ENCODE measurements around the gene CAPS. TPM values are rescaled to one million over a fixed set of nuclear protein-coding genes. Genes with fewer than 3 reads are reported as not detected.

The CAPS gene
- total RNA-seq, 2 donors from 2014 or later = 9.3 to 15.0 TPM

GRCh38 chr19:5931251-5931650 lies 17.2 kb downstream of the CAPS start:
- Histone ChIP-seq H3K36me3 (no peaks in the 10 kb centered on the region), H3K4me1 (no peaks in the 10 kb centered on the region)

GRCh38 chr19:5932146-5932545 lies 18.1 kb downstream of the CAPS start:
- no peak for DNase-seq
- no peak overlapping the region for H3K9ac ChIP-seq (ENCODE audit: low read depth in 2 of 2, low read length in 2 of 2)
- intact Hi-C loops (cut with DNase I) = no loop called here
- no peak overlapping the region for H3K27ac ChIP-seq
- no peaks in the 10 kb centered on the region for H3K4me1 ChIP-seq
- TF ChIP-seq CTCF (IDR thresholded peaks at IDR 0.05) = no peak
- no peaks in the 10 kb centered on the region for H3K9me3 ChIP-seq
- H3K4me3 ChIP-seq = no peak overlapping the region
- no peaks in the 10 kb centered on the region for H3K27me3 ChIP-seq
- H3K36me3 ChIP-seq = no peaks in the 10 kb centered on the region

More at GRCh38 chr19:5931251-5931650, 17.2 kb downstream of the CAPS start:
- no peak overlapping the region for H3K4me3 ChIP-seq
- no peak overlapping the region for H3K27ac ChIP-seq
- H3K9ac ChIP-seq (ENCODE audit: low read depth in 2 of 2, low read length in 2 of 2) = no peak overlapping the region
- no peak for DNase-seq
- intact Hi-C loops (cut with DNase I) = no loop called here
- no peaks in the 10 kb centered on the region for H3K9me3 ChIP-seq
- TF ChIP-seq CTCF (IDR thresholded peaks at IDR 0.05) = no peak
- no peaks in the 10 kb centered on the region for H3K27me3 ChIP-seq

- Histone ChIP-seq H3K4me3 (no peak overlapping the region), H3K36me3 (no peaks in the 10 kb centered on the region), H3K4me1 (no peaks in the 10 kb centered on the region), H3K27me3 (no peaks in the 10 kb centered on the region), H3K9ac (ENCODE audit: low read depth in 2 of 2, low read length in 2 of 2) (no peak overlapping the region), H3K27ac (no peak overlapping the region), H3K9me3 (no peaks in the 10 kb centered on the region)
- intact Hi-C loops (cut with DNase I) = no loop called here
- TF ChIP-seq CTCF (IDR thresholded peaks at IDR 0.05) = no peak
- no peak for DNase-seq
Measured at GRCh38 chr19:5932609-5933262, 18.7 kb downstream of the CAPS start.

DNA sequence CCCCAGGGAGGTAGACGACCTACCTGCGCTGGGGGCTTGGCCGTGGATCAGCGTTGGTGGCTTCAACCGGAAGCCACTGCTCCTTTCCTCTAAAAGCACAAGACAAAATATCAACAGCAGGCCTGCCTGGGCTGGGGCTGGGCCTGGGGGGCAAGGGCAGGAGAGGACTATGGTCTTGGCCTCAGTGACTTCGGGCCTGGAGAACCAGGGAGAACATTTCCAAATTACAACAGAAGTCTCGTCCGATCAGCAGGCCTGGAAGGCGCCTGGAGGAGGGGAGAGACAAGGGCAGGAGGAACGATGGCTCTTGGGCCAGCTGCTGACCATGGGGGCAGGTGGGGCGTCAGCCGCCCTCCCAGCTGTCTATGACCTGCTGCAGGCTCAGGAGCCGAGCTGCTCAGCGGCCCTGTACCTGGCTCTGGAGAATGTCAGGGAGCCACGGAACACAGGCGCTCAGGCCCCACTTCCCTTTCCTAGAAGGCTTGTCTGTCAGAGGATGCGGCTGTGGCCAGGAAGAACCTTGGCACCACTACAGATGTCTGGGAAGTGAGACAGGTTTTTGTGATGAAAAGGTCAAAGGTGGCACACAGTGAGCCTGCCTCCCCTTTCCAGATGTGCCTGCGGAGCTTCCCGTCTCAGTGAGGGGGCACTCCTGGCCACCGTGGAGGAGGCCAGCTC lies 19.5 kb downstream of the CAPS start:
- Histone ChIP-seq H3K9ac (ENCODE audit: low read depth in 2 of 2, low read length in 2 of 2) (no peak overlapping the region), H3K27ac (no peak overlapping the region), H3K9me3 (no peaks in the 10 kb centered on the region), H3K4me1 (peaks cover 3% of the 10 kb centered on the region), H3K4me3 (no peak overlapping the region), H3K27me3 (no peaks in the 10 kb centered on the region), H3K36me3 (no peaks in the 10 kb centered on the region)
- DNase-seq = no peak
- intact Hi-C loops (cut with DNase I) = no loop called here
- no peak for TF ChIP-seq CTCF (IDR thresholded peaks at IDR 0.05)

DNA sequence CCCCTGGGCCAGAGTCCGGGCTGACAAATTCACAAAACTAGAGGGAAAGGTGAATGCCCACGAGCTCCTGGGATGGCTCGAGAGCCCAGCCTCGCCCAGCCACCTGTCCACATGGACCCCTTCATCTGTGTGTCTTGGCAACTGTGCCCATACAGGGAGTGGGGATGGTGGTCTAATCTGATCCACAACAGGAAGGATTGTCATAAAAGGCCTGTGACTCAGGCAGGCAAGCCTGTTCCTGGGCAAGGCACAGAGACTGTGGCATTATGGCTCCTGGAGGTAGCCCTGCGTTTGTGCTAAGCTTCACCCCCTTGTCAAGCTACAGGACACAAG lies 20.0 kb downstream of the CAPS start:
- TF ChIP-seq CTCF (IDR thresholded peaks at IDR 0.05) = no peak
- Histone ChIP-seq H3K27ac (no peak overlapping the region), H3K4me1 (peaks cover 3% of the 10 kb centered on the region), H3K4me3 (no peak overlapping the region), H3K27me3 (no peaks in the 10 kb centered on the region), H3K9ac (ENCODE audit: low read depth in 2 of 2, low read length in 2 of 2) (no peak overlapping the region), H3K9me3 (no peaks in the 10 kb centered on the region), H3K36me3 (no peaks in the 10 kb centered on the region)
- DNase-seq = no peak
- intact Hi-C loops (cut with DNase I) = no loop called here
